ENCODE measurements around the gene AAMP.
"Not testable (repeated sequence)": the region's sequence is repeated elsewhere in the genome, so short reads cannot be mapped to it uniquely, and the experiment has no call there.

Gene AAMP, protein sequence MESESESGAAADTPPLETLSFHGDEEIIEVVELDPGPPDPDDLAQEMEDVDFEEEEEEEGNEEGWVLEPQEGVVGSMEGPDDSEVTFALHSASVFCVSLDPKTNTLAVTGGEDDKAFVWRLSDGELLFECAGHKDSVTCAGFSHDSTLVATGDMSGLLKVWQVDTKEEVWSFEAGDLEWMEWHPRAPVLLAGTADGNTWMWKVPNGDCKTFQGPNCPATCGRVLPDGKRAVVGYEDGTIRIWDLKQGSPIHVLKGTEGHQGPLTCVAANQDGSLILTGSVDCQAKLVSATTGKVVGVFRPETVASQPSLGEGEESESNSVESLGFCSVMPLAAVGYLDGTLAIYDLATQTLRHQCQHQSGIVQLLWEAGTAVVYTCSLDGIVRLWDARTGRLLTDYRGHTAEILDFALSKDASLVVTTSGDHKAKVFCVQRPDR

DNA sequence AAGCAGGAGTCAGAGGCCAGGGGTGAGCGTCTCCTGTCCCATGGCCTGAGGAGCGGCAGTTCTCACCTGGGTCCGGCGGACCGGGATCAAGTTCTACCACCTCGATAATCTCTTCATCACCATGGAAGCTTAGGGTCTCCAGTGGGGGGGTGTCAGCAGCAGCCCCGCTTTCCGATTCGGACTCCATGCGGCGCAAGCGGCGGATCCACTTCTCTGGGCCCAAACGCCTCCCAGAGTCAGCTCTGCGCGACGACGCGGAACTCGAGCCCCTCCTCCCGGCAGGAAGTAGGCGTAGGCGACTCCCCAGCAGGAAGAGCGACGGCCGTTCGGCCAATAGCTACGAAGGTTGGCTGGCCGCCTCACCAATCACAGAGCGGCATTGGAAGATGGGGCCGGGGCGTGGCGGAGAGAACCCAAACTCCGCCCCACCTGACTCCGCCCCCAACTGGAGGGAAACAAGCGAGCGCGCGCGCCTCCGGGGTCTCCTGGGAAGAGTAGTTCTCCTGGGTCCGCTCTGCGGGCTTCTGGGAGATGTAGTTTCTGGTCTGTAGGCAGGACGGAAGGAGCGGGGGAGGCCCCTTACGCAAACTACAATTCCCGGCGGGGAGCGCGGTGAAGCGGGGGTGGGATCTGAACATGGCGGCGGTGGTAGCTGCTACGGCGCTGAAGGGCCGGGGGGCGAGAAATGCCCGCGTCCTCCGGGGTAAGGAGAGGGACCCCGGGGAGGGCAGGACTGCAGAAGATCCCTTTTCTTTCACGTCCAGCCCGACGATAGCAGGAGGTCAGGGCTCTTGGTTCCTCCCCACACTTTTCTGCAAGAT lies at the start of gene AAMP, which contains the start of gene PNKD:
AAMP (minus strand) TSS at position 238 of the 821 bp plus-strand sequence; CDS start at position 187, 51 bp downstream.
PNKD (plus strand) TSS at position 620 of the 821 bp plus-strand sequence; CDS start at position 637, 17 bp downstream.
- DNase-seq (ENCODE audit: low read depth in 2 of 2) = peak; percentile 99 to 100

DNA sequence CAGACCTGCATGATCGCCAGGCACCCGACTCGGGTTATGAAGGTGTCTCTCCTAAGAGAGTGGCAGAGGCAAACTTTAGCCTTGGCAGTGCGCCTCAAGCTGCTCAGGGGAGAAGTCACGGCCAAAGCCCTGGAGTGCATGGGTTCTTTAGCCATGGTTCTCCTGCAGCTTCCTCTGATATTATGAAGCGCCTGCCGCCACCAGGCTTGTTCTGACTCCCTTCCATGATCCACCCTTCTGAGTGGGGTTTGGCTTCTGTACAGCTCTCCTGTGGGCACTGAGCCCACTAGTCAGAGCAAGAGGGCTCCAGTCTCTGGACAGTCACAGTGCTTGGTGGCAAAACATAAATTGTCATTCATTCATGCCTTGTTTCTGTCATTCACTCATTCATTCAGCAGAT lies 48.3 kb upstream of the AAMP start:
- DNase-seq (ENCODE audit: low read depth in 2 of 2) = no peak

DNA sequence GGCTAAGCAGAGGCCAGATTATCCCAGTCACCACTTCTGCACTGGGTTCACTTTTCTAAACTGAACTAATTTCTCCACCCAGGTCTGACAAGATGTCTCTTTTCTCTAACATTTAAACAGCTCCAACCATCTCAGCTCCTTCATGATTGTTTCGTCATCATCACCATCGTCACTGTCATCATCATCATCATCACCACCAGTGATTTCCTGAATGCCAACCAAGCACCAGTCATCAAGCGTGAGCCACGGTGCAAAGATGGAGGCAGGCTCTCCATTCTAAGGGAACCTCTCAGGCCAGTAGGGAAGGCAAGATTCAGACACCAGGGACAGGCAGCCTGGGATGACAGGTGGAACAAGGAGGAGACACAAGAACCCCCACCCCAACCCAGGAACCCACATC lies 47.9 kb upstream of the AAMP start:
- DNase-seq (ENCODE audit: low read depth in 2 of 2) = no peak

DNA sequence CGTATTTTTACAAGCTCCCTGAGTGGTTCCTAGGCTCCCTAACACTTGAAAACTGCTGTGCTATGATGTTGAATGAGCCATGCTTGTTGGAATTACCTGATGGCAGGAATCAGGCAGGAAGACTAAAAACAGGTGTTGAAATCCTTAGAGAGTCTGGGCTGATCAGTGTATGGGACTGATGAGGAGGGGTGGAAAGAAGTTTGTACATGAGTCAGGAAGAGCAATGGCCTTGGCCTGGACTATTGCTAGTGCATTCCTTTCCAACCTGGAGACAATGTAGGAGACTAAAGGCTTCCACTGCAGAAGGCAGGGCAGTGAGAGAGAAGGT lies 47.3 kb upstream of the AAMP start:
- no peak for DNase-seq (ENCODE audit: low read depth in 2 of 2)

DNA sequence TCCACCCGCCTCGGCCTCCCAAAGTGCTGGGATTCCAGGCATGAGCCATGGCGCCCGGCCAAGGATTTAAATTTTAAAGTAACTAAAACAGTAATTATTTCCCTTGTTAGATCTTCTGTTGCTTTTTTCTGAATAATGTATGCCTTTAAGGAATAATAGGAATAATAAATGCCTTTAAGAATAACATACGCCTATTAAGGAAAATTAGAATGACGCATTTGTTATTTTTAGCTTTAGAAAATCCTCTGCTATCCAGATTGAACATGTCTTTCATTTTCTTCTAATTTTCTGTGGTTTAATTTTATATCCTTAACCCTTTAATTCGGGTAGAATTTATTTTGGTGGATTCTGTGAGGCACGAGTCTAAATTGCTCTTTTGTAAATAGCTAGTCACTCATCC lies 45.5 kb upstream of the AAMP start:
- DNase-seq (ENCODE audit: low read depth in 2 of 2) = no peak

DNA sequence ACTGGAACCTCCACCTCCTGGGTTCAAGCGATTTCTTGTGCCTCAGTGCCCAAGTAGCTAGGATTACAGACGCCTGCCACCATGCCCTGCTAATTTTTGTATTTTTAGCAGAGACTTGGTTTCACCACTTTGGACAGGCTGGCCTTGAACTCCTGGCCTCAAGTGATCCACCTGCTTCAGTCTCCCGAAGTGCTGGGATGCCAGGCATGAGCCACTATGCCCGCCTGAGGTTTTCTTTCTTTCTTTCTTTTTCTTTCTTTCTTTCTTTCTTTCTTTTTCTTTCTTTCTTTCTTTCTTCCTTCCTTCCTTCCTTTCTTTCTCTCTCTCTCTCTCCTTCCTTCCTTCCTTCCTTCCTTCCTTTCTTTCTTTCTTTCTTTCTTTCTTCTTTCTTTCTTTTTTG lies 44.8 kb upstream of the AAMP start:
- not testable (repeated sequence) for DNase-seq (ENCODE audit: low read depth in 2 of 2)

DNA sequence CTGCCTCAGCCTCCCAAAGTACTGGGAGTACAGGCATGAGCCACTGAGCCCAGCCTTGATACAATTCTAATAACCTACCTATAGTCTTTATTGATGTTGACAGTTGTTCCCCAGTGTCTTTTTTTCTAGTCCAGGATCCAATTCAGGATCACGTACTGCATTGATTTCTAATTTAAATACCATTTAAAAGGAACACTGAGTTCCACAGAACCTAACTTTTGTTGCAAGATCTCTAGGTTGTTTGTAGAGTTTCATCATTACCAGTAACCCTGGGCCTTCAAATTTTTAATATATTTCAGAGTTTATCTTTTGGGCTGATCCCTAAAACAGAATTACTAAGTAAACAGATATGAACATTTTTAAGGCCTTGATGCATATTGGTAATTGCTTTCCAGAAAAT lies 43.4 kb upstream of the AAMP start:
- no peak for DNase-seq (ENCODE audit: low read depth in 2 of 2)

DNA sequence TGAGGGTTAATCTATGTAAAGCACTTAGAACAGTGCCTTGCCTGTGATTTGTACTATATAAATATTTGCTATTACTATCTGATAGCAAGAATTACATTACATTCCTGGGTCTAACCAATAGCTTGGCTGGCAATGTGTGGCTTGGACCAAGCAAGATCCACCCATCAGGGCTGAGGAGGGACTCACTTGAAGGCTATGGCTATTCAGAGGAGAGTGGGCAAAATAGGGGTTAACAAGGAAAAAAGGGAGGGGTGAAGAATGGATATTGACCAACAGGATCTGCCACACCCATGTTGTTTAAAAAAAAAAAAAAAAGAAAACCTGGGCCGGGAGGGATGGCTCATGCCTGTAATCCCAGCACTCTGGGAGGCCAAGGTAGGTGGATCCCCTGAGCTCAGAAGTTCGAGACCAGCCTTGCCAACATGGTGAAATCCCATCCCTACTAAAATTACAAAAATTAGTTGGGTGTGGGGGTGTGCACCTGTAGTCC lies 42.4 kb upstream of the AAMP start:
- DNase-seq (ENCODE audit: low read depth in 2 of 2) = no peak

DNA sequence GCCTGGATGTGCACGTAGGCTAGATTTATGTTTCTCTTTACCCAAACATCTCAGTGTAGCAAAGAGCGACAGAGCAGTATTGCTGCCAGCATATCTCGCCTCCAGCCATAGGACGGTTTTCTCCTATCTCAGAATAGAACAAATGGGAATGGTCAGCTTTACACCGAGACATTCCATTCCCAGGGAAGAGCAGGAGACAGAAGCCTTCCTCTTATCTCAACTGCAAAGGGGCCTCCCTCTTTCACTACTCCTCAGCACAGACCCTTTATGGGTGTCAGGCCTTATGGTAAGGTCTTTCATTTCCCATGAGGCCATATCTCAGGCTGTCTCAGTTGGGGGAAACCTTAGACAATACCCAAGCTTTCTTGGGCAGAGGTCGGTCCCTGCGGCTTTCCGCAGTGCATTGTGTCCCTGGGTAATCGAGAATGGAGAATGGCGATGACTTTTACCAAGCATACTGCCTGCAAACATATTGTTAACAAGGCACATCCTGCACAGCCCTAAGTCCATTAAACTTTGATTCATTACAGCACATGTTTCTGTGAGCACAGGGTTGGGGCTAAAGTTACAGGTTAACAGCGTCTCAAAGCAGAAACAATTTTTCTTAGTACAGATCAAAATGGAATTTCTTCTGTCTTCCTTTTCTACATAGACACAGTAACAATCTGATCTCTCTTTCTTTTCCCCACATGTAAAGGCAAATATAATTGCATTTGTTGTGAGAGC lies 41.8 kb upstream of the AAMP start:
- not testable (repeated sequence) for DNase-seq (ENCODE audit: low read depth in 2 of 2)

DNA sequence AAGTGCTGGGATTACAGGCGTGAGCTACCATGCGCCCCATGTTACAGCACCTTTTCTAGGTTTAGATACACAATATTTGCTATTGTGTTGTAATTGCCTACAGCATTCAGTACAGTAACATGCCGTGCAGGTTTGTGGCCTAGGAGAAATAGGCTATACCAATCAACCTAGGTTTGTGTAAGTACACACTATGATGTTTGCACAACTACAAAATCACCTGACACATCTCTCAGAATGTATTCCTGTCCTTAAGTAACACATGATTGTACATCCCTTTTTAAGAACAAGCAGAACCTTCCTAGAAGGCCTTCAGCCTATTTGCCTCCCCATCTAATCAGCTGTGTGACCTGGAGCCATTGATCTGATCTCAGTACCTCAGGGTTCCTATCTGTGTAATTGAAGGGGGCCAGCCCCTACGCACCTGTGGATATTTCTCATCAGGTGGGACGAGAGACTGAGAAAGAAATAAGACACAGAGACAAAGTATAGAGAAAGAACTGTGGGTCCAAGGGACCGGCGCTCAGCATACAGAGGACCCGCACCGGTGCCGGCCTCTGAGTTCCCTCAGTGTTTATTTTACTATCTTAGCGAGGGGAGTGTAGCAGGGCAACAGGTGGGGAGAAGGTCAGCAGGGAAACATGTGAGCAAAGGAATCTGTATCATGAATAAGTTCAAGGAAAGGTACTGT lies 41.1 kb upstream of the AAMP start:
- no peak for DNase-seq (ENCODE audit: low read depth in 2 of 2)

DNA sequence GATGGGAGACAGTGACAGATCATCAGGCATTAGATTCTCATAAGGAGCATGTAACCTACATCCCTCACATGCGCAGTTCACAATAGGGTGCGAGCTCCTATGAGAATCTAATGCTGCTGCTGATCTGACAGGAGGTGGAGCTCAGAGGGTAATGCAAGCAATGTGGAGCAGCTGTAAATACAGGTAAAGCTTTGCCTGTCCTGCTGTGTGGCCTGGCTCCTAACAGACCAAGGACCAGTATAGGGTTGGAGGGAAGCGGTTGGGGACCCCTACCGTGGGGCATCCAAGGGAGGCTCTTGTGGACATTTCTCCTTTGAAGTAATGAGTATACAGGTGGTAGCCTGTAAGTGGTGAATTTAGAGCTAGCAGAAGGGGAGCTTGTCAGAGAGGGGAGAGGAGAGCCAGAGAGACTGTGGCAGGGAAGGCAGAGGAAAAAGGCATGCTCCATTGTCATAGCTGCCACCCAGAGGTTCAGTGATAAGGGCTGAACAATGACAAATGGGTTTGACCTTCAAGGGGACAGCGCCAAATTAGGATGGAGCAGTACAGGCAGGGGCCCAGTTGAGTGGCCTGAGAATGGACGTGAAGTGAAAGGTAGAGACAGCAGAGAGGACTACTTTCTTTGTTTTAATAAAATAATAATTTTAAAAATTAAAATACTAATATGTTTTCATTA lies 37.6 kb upstream of the AAMP start:
- no peak for DNase-seq (ENCODE audit: low read depth in 2 of 2)

DNA sequence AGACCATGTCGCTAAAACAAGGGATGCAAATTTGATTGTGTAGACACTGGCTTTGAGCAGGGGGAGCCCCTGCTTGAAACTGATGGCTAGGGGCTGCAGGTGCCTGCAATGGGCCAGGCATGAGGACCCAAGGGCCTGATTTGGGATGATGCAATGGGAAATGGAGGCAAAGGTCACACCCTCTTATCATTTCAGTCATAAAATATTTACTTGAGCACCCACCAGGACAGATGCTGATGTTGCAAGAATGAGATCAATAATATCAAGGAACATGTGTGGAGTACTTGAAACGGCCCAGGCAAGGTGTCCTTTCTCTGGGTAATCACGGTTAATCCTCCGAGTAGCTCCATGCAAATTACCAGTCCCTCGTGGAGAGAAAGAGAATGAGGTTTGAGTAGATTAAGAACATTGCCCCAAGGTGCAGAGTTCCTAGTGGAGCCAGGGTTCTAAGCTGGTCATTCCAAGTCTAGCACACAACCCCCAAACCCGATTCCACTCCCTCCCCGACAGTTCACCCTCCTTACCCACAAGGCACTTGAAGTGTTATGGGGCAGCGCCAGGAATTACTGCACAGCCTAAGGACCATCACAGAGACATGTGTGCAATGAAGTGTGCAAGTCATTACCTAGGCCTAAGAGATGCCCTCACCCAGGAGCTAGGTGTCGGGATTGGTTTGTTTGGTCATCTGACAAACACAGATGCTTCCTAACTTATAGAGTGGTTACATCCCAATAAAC lies 36.4 kb upstream of the AAMP start:
- DNase-seq (ENCODE audit: low read depth in 2 of 2) = no peak

DNA sequence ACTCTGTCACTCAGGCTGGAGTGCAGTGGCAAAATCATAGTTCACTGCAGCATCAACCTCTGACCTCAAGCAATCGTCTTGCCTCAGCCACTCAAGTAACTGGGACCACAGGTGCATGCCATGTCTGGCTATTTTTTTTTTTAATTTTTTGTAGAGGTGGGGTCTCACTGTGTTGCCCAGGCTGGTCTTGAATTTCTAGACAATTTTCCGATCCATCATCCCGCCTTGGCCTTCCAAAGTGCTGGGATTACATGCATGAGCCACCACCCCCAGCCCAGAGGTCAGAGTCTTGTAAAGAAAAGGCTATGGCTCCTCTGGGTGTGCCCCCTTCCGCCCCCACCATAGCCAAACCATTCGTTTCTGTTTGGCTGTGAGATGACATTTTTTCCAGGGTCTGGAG lies 35.4 kb upstream of the AAMP start:
- DNase-seq (ENCODE audit: low read depth in 2 of 2) = no peak

DNA sequence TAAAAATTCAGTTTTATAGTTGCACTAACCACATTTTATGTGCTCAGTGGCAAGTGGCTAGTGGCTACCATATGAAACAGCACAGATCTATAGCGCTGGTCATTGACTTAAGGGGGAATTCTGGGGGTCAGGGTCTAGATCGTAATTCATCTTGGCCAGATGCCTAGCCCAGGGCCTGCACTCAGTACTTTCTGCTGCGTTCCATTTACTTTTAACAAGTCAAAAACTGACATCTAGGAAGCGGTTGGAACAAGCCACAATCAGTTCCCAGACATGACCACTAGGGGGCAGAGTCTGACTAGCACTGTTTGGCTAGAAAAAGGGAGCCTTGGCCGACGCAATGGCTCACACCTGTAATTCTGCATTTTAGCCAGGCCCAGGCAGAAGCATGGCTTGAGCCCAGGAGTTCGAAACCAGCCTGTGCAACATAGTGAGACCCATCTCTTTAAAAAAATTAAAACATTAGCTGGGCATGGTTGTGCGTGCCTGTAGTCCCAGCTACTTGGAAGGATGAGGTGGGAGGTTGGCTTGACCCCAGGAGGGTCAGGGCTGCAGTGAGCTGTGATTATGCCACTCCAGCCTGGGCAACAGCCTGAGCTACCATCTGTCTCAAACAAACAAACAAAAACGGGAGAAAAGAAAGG lies 31.4 kb upstream of the AAMP start:
- peak; percentile 73 to 88 for DNase-seq (ENCODE audit: low read depth in 2 of 2)

DNA sequence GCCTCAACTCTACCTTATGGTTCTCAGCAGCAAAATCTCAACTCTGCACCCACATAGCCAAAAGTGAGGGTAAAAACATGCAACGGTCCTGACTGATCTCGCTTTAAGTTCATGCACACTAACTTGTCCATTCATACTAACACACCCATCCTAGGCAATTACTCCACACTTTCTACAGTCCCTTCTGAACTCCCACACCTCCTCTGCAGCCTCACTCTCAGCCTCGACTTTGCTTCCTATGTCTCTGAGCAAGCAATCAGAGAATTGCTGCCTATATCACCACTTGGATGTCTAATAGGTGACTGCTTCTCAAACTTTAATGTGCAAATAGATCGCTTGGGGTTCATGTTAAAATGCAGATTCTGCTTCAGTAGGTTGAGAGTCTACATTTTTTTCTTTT lies 30.2 kb upstream of the AAMP start:
- DNase-seq (ENCODE audit: low read depth in 2 of 2) = no peak

DNA sequence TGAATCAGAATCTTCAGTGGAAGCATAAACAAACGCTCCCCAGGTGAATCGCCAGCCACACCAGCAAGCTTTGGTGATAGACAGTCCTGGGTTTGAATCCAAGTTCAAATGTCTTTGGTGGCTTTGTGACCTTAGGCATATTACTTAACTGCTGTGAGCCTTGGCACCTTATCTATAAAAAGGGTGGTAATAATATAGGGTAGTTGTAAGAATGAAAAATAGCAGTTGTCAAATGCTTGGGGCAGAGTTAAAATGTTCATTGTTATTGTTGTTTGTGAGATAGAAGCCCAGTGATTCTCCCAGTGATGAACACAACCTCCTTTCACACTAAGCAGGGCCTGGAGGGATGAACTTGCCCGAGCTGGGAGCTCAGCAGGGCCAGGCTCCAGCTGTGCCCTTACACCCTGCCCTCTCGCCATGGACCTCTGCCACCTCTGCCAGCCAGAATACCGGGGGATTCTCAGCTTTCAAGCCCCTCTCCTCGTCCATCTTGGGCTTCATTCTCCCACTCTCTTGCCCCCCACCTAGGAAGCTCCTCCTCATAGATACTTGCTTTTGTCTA lies 28.5 kb upstream of the AAMP start:
- no peak for DNase-seq (ENCODE audit: low read depth in 2 of 2)

DNA sequence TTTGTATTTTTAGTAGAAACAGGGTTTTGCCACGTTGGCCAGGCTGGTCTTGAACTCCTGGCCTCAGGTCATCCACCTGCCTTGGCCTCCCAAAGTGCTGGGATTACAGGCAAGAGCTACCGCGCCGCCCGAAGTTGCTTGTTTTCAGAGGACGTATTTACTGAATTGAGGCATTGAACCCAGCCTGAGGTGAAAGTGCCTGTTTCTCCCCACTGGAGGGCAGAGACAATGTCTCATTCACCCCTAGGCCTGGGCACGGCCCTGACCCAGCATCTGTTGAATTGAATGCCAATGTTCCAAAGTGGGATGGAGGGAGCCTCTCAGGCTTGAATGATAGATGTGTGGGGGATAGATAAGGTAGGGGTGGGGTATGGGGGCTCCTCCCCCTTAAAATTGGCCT lies 26.9 kb upstream of the AAMP start:
- no peak for DNase-seq (ENCODE audit: low read depth in 2 of 2)

DNA sequence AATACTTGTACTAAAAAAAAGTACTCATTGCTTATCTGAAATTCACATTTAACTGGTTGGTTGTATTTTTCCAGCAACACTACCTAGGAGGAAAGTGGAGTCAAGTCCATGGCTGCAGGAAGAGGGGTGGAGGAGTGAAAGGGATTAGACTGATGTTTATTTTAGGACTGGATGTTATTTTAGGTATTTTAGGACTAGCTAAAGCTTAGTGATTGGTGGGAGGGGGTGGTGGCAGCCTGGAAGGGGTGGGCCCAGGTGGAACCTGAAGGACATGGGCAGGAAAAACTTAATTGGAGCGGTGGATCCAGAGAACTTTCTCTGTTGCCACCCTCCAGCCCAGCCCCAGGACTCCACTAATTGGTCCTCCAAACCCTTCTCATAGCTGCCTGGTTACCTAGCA lies 26.3 kb upstream of the AAMP start:
- no peak for DNase-seq (ENCODE audit: low read depth in 2 of 2)

DNA sequence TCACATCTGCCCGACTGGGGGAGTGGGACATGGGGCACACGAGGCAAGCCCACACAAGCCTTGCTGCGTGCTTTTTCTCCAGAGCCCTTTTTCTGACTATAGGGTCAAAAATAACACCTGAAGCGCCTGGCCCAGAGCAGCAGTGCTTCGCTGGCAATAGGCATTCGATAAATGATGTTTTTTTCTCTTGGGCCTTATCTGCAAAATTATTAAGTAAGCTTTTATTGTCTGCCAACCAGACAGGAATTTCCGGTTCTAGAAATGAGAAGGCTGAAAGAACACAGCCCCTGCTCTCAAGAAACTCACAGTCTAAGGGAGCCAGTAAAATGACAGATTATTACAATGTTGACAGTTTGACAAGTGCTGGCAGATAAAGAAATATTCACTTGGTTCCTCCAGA lies 25.1 kb upstream of the AAMP start:
- no peak for DNase-seq (ENCODE audit: low read depth in 2 of 2)
